HCT116 (cell line): ENCODE measurements around the gene NIN. TPM values are rescaled to one million over a fixed set of nuclear protein-coding genes. Genes with fewer than 3 reads are reported as not detected.

Experiments
- ATAC-seq: fragments of 200-7000 bp; cut with Tn5 transposase; 2 replicates; pipeline ENCODE4 v1.9.1; 2020; ENCODE audit warnings: mild to moderate bottlenecking, moderate library complexity
- BruUV-seq: library from RNA; stranded (reverse); fragments of 400-500 nt; replicated peaks from 2 replicates; lab custom pipeline; 2021; lab: Mats Ljungman, UMichigan
- CTCF ChIA-PET: fragments of 300-600 bp; sonication (Branson Sonifier 250); formaldehyde crosslinking; loops from one replicate; lab custom pipeline; 2021; ENCODE audit warnings: antibody characterized with exemption; lab: Charles Lee
- POLR2A ChIA-PET: fragments of 300-600, 350-600 bp; sonication (Branson Sonifier 250); formaldehyde crosslinking; loops from one replicate; lab custom pipeline; 2021; ENCODE audit warnings: antibody characterized with exemption; lab: Charles Lee
- RAD21 ChIA-PET, 2 experiments: fragments of 300-600 bp; sonication (Branson Sonifier 250); formaldehyde crosslinking; loops; one replicate each; lab custom pipeline; 2023; ENCODE audit warnings: low total read pairs in 2 of 2; ENCODE audit not compliant: uncharacterized antibody in 2 of 2, unreplicated experiment in 2 of 2, low non-redundant PET in 1 of 2; lab: Charles Lee
- DNase-seq: peaks from one replicate; pipeline ENCODE4 v3.0.0-alpha.2; 2010; ENCODE audit warnings: low read depth, low spot score
- H2AFZ ChIP-seq: fragments of 200-600 bp; shearing (Covaris generic), sonication (generic); 2 replicates; pipeline ENCODE4 v1.6.1; 2017; ENCODE audit warnings: low read depth, mixed run types, mixed read lengths, antibody characterized with exemption, low read length; ENCODE audit not compliant: poor library complexity, severe bottlenecking
- H3K27ac ChIP-seq: 2 replicates; pipeline ENCODE4 v1.5.1; 2012; ENCODE audit warnings: low read depth, low read length
- H3K27me3 ChIP-seq: fragments of 200-600 bp; sonication (generic); 2 replicates; pipeline ENCODE4 v1.6.1; 2016; ENCODE audit warnings: mixed run types, low read length, mixed read lengths; ENCODE audit not compliant: insufficient read depth
- H3K36me3 ChIP-seq, 2 experiments: fragments of 200-500 bp in 1 of 2; fragments of 200-600 bp in 1 of 2; sonication (Bioruptor generic) in 1 of 2; sonication (generic) in 1 of 2; 2 replicates each; pipeline versions ENCODE4 v1.5.1 to v1.6.1; 2014 to 2016; ENCODE audit warnings: low read length in 2 of 2, inconsistent platforms in 1 of 2, mixed read lengths in 1 of 2, mixed run types in 1 of 2; ENCODE audit not compliant: insufficient read depth in 2 of 2, control insufficient read depth in 1 of 2
- H3K4me1 ChIP-seq, 2 experiments: fragments of 200-600 bp in 1 of 2; sonication (generic) in 1 of 2; 2 replicates each; pipeline versions ENCODE4 v1.5.1 to v1.6.1; 2012 to 2017; ENCODE audit warnings: low read length in 2 of 2, inconsistent platforms in 1 of 2, mild to moderate bottlenecking in 1 of 2, mixed read lengths in 1 of 2, mixed run types in 1 of 2, moderate library complexity in 1 of 2; ENCODE audit not compliant: insufficient read depth in 2 of 2, control insufficient read depth in 1 of 2
- H3K4me2 ChIP-seq: fragments of 200-600 bp; sonication (generic); 2 replicates; pipeline ENCODE4 v1.6.1; 2017; ENCODE audit warnings: mixed run types, low read length, mixed read lengths
- H3K4me3 ChIP-seq, 2 experiments: fragments of 200-600 bp in 1 of 2; sonication (generic) in 1 of 2; replicated peaks in 1 of 2; 2 replicates each; pipeline ENCODE4 v1.5.1; 2011 to 2016; ENCODE audit warnings: low read length in 2 of 2, control low read depth in 1 of 2, low read depth in 1 of 2, mild to moderate bottlenecking in 1 of 2, mixed read lengths in 1 of 2, mixed run types in 1 of 2
- H3K79me2 ChIP-seq: fragments of 200-600 bp; sonication (generic); 2 replicates; pipeline ENCODE4 v1.6.1; 2017; ENCODE audit warnings: mild to moderate bottlenecking, mixed run types, low read length, moderate library complexity, mixed read lengths; ENCODE audit not compliant: insufficient read depth
- H3K9ac ChIP-seq: fragments of 200-600 bp; sonication (generic); 2 replicates; pipeline ENCODE4 v1.6.1; 2016; ENCODE audit warnings: low read length, mixed read lengths
- H3K9me2 ChIP-seq: fragments of 200-600 bp; sonication (generic), shearing (Covaris generic); 2 replicates; pipeline ENCODE4 v1.6.1; 2017; ENCODE audit warnings: mixed run types, mild to moderate bottlenecking, moderate library complexity; ENCODE audit not compliant: insufficient read depth
- H3K9me3 ChIP-seq, 2 experiments: fragments of 200-500 bp in 1 of 2; fragments of 200-600 bp in 1 of 2; sonication (Bioruptor generic) in 1 of 2; sonication (generic) in 1 of 2; 2 replicates each; pipeline ENCODE4 v1.6.1; 2014 to 2017; ENCODE audit warnings: low read length in 2 of 2, mixed read lengths in 2 of 2, inconsistent platforms in 1 of 2, low read depth in 1 of 2, mild to moderate bottlenecking in 1 of 2, mixed run types in 1 of 2, moderate library complexity in 1 of 2; ENCODE audit not compliant: control insufficient read depth in 1 of 2, insufficient read depth in 1 of 2
- H4K20me1 ChIP-seq: fragments of 200-600 bp; sonication (generic), shearing (Covaris generic); 2 replicates; pipeline ENCODE4 v1.6.1; 2017; ENCODE audit warnings: mixed run types, mild to moderate bottlenecking, moderate library complexity; ENCODE audit not compliant: insufficient read depth
- CEBPB ChIP-seq: IDR thresholded peaks from 2 replicates; pipeline ENCODE4 v1.6.1; 2012; ENCODE audit warnings: low read depth
- ELF1 ChIP-seq: IDR thresholded peaks from 2 replicates; pipeline ENCODE4 v1.6.1; 2012; ENCODE audit warnings: low read depth, borderline replicate concordance
- JUND ChIP-seq: IDR thresholded peaks from 2 replicates; pipeline ENCODE4 v1.6.1; 2012
- SRF ChIP-seq: IDR thresholded peaks from 2 replicates; pipeline ENCODE4 v1.6.1; 2012; ENCODE audit warnings: low read depth
- ZNF274 ChIP-seq: fragments of 200-500 bp; sonication (Bioruptor generic); IDR thresholded peaks from 2 replicates; pipeline ENCODE4 v1.6.1; 2014; ENCODE audit warnings: mild to moderate bottlenecking, low read depth, low read length, inconsistent platforms
- intact Hi-C: fragments of 100-400 bp; cut with micrococcal nuclease; formaldehyde crosslinking; loops from 2 replicates; pipeline ENCODE4 v1.10.0; 2022
- total RNA-seq: library from RNA; stranded (reverse); gene quantifications from one replicate; pipeline ENCODE4 v1.2.1, GENCODE V29; 2021; ENCODE audit not compliant: unreplicated experiment
- TF ChIP-seq, protein P1 (sequence below): IDR thresholded peaks from 2 replicates; pipeline ENCODE4 v1.6.1; 2011; ENCODE audit warnings: mild to moderate bottlenecking, low read length, moderate library complexity; ENCODE audit not compliant: insufficient replicate concordance; ENCODE audit errors: extremely low read depth
- TF ChIP-seq, protein P2 (sequence below): IDR thresholded peaks from 2 replicates; pipeline ENCODE4 v1.6.1; 2012
- TF ChIP-seq, protein P3 (sequence below): IDR thresholded peaks from 2 replicates; pipeline ENCODE4 v1.6.1; 2012

NIN gene
- total RNA-seq, 1 experiment from 2014 or later, result 39.6 TPM

DNA sequence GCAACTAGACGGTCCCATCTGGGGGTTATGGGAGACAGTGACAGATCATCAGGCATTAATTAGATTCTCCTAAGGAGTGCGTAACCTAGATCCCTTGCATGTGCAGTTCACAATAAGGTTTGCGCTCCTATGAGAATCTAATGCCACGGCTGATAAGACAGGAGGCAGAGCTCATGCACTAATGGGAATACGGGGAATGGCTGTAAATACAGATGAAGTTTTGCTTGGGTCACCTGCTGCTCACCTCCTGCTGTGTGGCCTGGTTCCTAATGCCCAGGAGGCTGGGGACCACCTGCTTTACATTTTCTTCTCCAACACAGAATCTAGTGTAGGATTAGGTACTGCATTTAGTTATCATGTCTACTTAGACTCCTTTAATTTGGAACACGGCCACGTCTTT is 113.2 kb downstream of the NIN start:
- Histone ChIP-seq H3K4me2 (no peak overlapping the region), H3K9me2 (no peaks in the 10 kb centered on the region), H3K4me1 (no peaks in the 10 kb centered on the region), H2AFZ (no peak overlapping the region), H3K27ac (no peak overlapping the region), H3K27me3 (no peaks in the 10 kb centered on the region), H3K9ac (no peak overlapping the region), H3K36me3 (0 out of 4 replicates have a peak, but pooled peaks cover 0 to 4% of the 10 kb centered on the region in 2 experiments), H4K20me1 (no peaks in the 10 kb centered on the region), H3K4me3 (no peak overlapping the region), H3K79me2 (no peaks in the 10 kb centered on the region), H3K9me3 (no peaks in the 10 kb centered on the region)
- ChIA-PET CTCF (no interaction called here), RAD21 (no interaction called here), POLR2A (no interaction called here)
- no TSS peak for BruUV-seq
- intact Hi-C loops, result no loop called here
- ATAC-seq (no peak), DNase-seq (no peak)
- TF ChIP-seq CEBPB (no peak), SRF (no peak), JUND (no peak), ZNF274 (no peak), ELF1 (no peak)
- TF ChIP-seq, protein P1, sequence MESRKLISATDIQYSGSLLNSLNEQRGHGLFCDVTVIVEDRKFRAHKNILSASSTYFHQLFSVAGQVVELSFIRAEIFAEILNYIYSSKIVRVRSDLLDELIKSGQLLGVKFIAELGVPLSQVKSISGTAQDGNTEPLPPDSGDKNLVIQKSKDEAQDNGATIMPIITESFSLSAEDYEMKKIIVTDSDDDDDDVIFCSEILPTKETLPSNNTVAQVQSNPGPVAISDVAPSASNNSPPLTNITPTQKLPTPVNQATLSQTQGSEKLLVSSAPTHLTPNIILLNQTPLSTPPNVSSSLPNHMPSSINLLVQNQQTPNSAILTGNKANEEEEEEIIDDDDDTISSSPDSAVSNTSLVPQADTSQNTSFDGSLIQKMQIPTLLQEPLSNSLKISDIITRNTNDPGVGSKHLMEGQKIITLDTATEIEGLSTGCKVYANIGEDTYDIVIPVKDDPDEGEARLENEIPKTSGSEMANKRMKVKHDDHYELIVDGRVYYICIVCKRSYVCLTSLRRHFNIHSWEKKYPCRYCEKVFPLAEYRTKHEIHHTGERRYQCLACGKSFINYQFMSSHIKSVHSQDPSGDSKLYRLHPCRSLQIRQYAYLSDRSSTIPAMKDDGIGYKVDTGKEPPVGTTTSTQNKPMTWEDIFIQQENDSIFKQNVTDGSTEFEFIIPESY, result no peak
- TF ChIP-seq, protein P2, sequence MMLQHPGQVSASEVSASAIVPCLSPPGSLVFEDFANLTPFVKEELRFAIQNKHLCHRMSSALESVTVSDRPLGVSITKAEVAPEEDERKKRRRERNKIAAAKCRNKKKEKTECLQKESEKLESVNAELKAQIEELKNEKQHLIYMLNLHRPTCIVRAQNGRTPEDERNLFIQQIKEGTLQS, result no peak
- TF ChIP-seq, protein P3, sequence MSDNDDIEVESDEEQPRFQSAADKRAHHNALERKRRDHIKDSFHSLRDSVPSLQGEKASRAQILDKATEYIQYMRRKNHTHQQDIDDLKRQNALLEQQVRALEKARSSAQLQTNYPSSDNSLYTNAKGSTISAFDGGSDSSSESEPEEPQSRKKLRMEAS, result no peak
